PFSK-1 (cell line): ENCODE data around the gene TNFRSF4.

Experiments
- FOXP2 ChIP-seq: optimal IDR thresholded peaks from 2 replicates; pipeline ENCODE3; 2011; ENCODE audit warnings: borderline replicate concordance, control low read depth, inconsistent platforms; ENCODE audit not compliant: insufficient read depth; ENCODE audit errors: extremely low read length, extremely low read depth
- POLR2AphosphoS5 ChIP-seq: IDR thresholded peaks from 2 replicates; pipeline ENCODE4 v1.6.1; 2012; ENCODE audit warnings: low read depth, mild to moderate bottlenecking, control low read depth, low read length, moderate library complexity
- SIN3A ChIP-seq: IDR thresholded peaks from 2 replicates; pipeline ENCODE4 v1.6.1; 2012; ENCODE audit warnings: mild to moderate bottlenecking, low read length, moderate library complexity, borderline replicate concordance; ENCODE audit not compliant: insufficient read depth
- TAF1 ChIP-seq: IDR thresholded peaks from 2 replicates; pipeline ENCODE4 v1.6.1; 2012; ENCODE audit warnings: low read length, control low read depth, borderline replicate concordance; ENCODE audit not compliant: insufficient read depth
- TF ChIP-seq, protein P1 (sequence below), 2 experiments: IDR thresholded peaks; 2 replicates each; pipeline versions ENCODE4 v1.6.1 to v1.8.0; 2011 to 2012; ENCODE audit warnings: low read depth in 2 of 2, low read length in 2 of 2, control low read depth in 1 of 2, inconsistent platforms in 1 of 2, mild to moderate bottlenecking in 1 of 2, moderate library complexity in 1 of 2; ENCODE audit not compliant: insufficient read depth in 1 of 2

TNFRSF4 gene

DNA sequence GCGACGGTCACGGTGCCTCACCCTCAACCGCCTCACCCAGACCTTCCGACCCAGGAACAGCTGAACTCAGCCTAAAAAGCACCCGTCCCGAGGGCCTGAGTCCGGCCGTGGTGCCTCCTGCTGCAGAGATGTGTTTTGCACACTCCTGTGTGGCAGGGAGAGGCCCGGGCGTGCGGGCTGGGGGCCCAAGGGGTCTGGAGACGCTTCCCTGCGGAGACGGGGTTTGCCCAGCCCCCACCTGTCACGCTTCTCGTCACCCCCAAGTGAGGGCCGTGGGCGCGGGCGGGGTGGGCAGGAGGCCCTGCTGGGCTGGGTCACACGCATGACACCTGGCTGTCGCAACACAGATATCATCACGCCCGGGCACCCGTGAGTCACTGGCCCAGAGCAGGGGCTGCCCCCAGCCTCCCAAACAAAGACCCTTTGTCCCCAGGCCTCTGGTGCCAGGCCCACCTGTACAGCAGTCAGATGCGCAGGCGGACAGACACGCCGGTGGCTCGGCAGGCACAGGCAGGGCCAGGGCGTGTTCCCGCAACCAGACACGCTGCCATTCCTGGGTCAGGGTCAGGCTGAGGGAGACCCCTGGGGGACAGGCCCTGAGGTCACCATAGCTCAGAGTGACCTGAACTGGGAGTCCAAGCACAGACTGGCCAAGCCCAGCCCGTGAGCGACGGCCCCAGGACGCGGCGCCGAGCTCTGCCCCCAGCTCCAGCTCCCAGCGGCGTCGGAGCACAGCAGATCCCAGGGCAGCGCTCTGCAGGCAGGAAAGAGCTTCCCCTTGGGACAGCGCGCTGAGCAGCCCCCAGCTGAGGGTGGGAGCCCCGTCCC is 24.1 kb upstream of the TNFRSF4 start:
- TF ChIP-seq, protein P1, sequence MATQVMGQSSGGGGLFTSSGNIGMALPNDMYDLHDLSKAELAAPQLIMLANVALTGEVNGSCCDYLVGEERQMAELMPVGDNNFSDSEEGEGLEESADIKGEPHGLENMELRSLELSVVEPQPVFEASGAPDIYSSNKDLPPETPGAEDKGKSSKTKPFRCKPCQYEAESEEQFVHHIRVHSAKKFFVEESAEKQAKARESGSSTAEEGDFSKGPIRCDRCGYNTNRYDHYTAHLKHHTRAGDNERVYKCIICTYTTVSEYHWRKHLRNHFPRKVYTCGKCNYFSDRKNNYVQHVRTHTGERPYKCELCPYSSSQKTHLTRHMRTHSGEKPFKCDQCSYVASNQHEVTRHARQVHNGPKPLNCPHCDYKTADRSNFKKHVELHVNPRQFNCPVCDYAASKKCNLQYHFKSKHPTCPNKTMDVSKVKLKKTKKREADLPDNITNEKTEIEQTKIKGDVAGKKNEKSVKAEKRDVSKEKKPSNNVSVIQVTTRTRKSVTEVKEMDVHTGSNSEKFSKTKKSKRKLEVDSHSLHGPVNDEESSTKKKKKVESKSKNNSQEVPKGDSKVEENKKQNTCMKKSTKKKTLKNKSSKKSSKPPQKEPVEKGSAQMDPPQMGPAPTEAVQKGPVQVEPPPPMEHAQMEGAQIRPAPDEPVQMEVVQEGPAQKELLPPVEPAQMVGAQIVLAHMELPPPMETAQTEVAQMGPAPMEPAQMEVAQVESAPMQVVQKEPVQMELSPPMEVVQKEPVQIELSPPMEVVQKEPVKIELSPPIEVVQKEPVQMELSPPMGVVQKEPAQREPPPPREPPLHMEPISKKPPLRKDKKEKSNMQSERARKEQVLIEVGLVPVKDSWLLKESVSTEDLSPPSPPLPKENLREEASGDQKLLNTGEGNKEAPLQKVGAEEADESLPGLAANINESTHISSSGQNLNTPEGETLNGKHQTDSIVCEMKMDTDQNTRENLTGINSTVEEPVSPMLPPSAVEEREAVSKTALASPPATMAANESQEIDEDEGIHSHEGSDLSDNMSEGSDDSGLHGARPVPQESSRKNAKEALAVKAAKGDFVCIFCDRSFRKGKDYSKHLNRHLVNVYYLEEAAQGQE (IDR thresholded peaks at IDR 0.05; ENCODE audit: insufficient read depth in 1 of 2, low read depth in 2 of 2, low read length in 2 of 2), result no peak
- TF ChIP-seq TAF1 (no peak), FOXP2 (no peak), POLR2AphosphoS5 (no peak), SIN3A (no peak)

DNA sequence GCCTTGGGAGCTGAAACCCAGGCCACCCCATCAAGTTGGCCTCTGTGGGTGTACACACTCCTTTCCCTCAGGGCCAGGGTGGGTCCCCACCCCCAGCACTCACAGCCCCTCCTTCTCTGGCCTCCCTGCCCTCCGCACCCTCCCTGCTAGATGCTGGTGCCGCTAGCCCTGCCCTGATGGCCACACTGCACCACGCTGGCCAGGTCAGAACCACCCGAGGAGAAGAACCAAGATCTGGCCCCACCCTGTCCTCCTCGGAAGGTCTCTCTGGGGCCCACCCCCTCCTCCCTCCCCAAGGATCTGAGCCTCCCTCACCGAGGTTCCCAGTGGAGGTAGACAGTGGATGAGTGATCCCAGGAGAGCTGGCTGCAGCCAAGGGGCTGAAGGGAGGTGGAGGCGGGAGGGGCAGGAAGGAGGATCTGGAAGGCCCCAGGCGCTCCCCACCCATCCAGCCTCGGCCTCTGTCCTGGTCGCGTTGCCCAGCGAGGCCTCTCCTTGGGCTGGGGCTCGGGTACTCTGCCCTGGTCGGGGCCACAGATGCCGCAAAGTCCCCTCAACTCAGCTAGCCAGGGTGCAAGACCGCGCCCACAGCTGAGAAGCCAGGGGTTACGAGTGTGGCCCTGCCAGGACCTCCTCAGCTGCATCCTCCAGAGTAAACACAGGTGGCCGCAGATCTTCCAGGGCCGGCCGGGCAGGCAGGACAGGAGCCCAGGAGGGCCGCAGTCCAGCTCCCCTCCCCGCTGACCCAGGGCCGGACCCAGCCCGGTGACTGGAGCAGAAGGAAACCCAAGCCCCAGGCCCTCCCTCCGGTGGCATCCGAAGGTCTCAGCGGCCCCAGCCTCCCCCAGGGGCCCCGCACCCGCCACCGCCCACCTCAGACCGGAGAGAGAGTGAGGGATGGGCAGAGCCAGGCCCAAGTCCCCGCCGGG is 23.3 kb upstream of the TNFRSF4 start:
- TF ChIP-seq, protein P1 (IDR thresholded peaks at IDR 0.05; ENCODE audit: insufficient read depth in 1 of 2, low read depth in 2 of 2, low read length in 2 of 2), result no peak
- no peak for TF ChIP-seq SIN3A
- no peak for TF ChIP-seq FOXP2
- no peak; the same call in 1 of the 2 replicates for TF ChIP-seq POLR2AphosphoS5
- no peak for TF ChIP-seq TAF1

DNA sequence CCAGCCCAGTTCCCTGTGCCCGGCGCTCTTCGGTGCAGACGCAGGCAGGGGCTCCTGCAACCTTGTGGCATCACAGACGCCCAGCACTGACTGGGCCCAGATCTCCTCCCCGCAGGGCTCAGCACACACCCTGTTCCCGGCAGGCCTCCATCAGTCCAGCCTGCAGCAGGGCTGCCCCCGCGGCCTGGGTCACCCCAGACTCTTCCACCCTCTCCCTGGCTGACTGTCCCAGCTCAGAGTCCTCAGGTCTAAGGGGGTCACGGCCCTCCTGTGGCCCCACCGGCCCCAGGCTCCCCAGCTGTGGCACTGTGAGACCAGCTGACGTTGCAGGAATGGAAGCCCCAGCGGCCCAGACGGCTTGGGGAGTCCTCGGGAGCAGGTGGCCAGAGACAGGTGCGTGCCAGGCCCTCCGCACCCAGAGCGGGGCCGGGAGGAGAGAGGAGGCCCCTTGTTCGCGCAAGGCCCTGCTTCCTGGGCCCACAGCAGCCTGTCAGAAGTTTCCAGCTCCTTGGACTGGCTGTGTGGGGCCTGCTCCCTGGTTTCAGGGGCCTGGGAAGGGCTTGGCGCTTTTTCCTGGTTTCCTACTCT is 22.3 kb upstream of the TNFRSF4 start:
- TF ChIP-seq POLR2AphosphoS5, result no peak
- no peak for TF ChIP-seq TAF1
- TF ChIP-seq SIN3A, result no peak
- no peak for TF ChIP-seq FOXP2
- TF ChIP-seq, protein P1 (IDR thresholded peaks at IDR 0.05; ENCODE audit: insufficient read depth in 1 of 2, low read depth in 2 of 2, low read length in 2 of 2), result no peak

GRCh38 chr1:1235016-1235744 is 21.2 kb upstream of the TNFRSF4 start:
- no peak for TF ChIP-seq POLR2AphosphoS5
- no peak for TF ChIP-seq FOXP2
- TF ChIP-seq, protein P1 (IDR thresholded peaks at IDR 0.05; ENCODE audit: insufficient read depth in 1 of 2, low read depth in 2 of 2, low read length in 2 of 2), result no peak
- TF ChIP-seq TAF1, result no peak
- TF ChIP-seq SIN3A, result no peak
